Measurements from ENCODE around the gene CENPN.

GRCh38 chr16:80997139-80997798, 9.7 kb upstream of the CENPN start:
- TF ChIP-seq, protein P1, sequence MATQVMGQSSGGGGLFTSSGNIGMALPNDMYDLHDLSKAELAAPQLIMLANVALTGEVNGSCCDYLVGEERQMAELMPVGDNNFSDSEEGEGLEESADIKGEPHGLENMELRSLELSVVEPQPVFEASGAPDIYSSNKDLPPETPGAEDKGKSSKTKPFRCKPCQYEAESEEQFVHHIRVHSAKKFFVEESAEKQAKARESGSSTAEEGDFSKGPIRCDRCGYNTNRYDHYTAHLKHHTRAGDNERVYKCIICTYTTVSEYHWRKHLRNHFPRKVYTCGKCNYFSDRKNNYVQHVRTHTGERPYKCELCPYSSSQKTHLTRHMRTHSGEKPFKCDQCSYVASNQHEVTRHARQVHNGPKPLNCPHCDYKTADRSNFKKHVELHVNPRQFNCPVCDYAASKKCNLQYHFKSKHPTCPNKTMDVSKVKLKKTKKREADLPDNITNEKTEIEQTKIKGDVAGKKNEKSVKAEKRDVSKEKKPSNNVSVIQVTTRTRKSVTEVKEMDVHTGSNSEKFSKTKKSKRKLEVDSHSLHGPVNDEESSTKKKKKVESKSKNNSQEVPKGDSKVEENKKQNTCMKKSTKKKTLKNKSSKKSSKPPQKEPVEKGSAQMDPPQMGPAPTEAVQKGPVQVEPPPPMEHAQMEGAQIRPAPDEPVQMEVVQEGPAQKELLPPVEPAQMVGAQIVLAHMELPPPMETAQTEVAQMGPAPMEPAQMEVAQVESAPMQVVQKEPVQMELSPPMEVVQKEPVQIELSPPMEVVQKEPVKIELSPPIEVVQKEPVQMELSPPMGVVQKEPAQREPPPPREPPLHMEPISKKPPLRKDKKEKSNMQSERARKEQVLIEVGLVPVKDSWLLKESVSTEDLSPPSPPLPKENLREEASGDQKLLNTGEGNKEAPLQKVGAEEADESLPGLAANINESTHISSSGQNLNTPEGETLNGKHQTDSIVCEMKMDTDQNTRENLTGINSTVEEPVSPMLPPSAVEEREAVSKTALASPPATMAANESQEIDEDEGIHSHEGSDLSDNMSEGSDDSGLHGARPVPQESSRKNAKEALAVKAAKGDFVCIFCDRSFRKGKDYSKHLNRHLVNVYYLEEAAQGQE (IDR thresholded peaks at IDR 0.05; ENCODE audit: low read depth), result no peak
- TF ChIP-seq, protein P2, sequence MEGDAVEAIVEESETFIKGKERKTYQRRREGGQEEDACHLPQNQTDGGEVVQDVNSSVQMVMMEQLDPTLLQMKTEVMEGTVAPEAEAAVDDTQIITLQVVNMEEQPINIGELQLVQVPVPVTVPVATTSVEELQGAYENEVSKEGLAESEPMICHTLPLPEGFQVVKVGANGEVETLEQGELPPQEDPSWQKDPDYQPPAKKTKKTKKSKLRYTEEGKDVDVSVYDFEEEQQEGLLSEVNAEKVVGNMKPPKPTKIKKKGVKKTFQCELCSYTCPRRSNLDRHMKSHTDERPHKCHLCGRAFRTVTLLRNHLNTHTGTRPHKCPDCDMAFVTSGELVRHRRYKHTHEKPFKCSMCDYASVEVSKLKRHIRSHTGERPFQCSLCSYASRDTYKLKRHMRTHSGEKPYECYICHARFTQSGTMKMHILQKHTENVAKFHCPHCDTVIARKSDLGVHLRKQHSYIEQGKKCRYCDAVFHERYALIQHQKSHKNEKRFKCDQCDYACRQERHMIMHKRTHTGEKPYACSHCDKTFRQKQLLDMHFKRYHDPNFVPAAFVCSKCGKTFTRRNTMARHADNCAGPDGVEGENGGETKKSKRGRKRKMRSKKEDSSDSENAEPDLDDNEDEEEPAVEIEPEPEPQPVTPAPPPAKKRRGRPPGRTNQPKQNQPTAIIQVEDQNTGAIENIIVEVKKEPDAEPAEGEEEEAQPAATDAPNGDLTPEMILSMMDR (IDR thresholded peaks at IDR 0.05 in 2 of 3, conservative IDR thresholded peaks at IDR 0.05 in 1 of 3; ENCODE audit: borderline replicate concordance in 1 of 3, insufficient read depth in 1 of 3, low read depth in 2 of 3, low read length in 2 of 3), result no peak
- TF ChIP-seq SIN3A (IDR thresholded peaks at IDR 0.05; ENCODE audit: low read depth) (no peak), SRF (IDR thresholded peaks at IDR 0.05; ENCODE audit: low read depth) (no peak), POLR2AphosphoS5 (IDR thresholded peaks at IDR 0.05; ENCODE audit: low read depth, low read length) (no peak), RAD21 (IDR thresholded peaks at IDR 0.05; ENCODE audit: low read depth) (no peak), ZNF274 (IDR thresholded peaks at IDR 0.05; ENCODE audit: low read depth, low read length) (no peak), TCF7L2 (IDR thresholded peaks at IDR 0.05; ENCODE audit: borderline replicate concordance, extremely low read depth, insufficient read depth, insufficient read length) (no peak), EZH2phosphoT487 (IDR thresholded peaks at IDR 0.05; ENCODE audit: borderline replicate concordance) (no peak)
